Left hindlimb (tissue), 1 donor: ENCODE data around the gene PRTFDC1.
"Not testable (repeated sequence)": the region's sequence is repeated elsewhere in the genome, so short reads cannot be mapped to it uniquely, and the experiment has no call there.

Source experiments
- DNase-seq: peaks from one replicate; pipeline ENCODE4 v3.0.0-alpha.2; 2018

PRTFDC1 gene

DNA sequence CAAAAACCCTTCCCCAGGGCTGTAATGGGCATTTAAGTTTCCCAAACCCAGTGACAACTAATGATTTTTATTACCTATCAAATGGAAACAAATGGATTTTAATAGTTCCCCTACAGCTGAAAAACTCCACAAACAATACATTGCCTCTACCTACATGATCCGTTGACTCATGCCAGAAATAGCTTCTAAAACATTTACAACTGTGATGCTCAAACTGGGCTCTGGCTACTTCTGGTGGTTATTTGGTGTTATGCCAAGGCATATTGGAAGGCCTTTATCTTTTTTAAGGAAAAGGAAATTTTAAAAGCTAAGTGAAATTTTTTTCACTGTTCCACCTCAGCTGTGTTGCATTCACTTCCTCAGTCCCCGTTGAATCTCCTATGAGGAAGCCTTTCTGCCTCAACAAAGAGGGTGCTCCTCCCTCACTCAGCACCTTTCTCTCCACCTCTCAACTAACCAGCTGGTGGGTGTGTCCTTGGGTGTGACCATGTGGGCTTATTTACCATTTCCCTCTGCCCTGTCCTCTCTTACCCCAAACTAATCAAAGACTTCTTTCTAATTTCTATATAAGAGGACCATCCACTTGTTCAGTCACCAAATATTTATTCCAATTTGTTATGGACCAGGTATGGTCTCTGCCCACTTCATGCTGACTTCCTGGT lies 82.9 kb downstream of the PRTFDC1 start:
- DNase-seq, result no peak

DNA sequence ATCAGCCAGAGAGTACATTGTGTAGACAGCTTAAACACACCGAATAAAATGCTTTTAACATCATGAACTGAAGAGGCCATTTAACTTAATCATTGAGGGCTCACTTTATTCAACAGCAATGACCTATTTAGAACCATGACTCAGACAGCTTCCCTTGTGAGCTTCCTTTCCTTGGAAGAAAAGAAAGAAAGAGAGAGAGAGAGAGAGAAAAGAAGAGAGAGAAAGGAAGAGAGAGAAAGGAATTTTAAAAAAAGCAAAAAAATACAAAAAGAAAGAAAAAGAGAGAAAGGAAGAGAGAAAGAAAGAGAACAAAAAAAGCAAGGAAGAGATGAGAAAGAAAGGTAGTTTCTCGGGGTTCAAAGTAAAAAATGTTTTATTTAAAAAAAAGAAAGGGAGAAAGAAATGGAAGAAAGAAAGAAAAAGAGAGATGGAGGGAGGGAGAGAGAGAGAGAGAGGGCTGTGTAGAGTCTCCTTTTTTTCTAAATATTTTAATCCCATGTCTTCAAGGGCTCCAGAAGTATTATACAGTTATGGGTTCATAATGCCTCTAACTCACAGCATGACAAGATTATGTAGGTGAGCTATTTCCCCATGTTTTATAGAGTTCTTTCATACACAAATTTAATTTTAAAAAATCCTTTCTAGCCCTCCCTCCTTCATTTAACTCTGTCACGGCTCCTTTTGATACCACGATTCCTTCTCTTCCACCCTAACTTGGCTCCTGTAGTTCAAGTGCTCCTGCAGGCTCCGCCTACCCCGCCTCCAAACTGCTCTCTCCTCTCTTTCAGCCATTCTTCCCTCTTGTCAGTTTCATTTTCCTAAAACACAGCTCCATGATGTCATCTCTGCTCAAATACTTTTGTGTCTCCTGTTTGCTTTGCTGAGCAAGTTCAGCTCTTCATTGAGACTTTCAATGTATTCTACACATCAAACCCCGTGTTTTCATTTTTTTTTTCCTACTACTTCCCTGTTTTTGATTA lies 85.5 kb downstream of the PRTFDC1 start:
- DNase-seq, result no peak

DNA sequence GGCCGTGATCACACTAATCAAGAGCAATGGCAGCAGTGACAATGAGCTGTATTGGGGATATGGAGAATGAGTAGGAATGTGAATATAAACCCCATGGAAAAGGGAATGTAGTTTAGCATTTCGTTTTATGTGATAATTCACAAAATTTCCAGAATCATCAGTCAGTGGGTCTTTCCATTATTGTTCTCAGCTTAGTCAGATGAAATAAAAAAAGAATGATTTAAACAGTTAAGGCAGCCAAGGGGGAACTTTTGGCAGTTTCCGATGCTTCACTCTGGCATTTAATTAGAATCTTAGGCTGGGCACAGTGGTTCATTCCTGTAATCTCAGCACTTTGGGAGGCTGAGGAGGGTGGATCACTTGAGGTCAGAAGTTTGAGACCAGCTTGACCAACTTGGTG lies 86.6 kb downstream of the PRTFDC1 start:
- DNase-seq, result no peak

DNA sequence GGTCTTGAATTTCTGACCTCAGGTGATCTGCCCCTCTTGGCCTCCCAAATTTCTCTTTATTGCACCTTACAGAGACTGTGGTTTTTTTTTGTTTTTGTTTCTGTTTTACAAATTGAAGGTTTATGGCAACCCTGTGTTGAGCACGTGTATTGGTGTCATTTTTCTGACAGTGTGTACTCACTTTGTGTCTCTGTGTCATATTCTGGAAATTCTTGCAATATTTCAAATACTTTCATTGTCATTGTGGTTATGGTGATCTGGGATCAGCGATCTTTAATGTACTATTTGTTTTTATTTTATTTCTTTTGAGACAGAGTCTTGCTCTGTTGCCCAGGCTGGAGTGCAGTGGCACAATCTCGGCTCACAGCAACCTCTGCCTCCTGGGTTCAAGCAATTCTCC lies 89.8 kb downstream of the PRTFDC1 start:
- DNase-seq, result no peak

DNA sequence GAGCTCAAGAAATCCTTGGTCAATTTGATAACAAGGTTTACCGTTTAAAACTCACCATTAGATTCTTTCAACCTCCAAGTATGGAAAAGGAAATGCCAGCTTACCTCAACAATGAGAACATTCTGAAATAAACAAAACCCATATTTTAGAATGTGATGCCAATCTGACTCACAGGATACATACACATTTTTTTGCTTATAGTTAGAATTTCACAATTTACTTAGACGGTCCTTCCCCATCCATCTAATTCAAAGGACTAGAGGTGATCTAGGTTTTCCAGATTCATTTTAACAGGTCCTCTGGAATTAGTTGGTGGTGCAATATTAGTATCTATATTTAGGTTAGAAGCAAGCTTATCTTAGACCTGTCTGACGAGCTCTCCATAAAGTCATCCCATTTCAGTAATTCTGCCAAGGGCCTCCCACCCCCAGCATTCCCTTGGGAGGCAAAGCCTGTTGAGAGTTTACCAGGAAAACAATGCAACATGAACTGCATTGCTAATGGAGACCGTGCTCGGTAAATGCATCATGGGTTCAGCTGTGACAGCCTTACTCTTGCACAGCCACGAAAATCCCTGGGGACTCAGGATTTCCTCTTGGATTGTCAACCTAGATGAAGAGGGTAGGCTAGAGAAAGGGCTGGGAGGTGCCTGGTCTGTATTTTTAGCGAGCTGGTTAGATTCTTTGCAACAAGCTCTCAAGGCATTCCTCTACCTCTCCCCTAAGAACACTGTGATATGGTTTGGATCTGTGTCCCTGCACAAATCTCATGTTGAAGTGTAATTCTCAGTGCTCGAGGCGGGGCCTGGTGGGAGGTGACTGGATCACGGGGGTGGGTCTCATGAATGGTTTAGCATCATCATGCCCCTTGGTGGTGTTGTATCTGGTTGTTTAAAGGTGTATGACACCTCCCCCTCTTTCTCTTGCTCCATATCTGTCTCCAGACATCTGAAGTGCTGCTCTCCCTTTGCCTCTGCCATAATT lies 93.8 kb downstream of the PRTFDC1 start:
- no peak for DNase-seq

DNA sequence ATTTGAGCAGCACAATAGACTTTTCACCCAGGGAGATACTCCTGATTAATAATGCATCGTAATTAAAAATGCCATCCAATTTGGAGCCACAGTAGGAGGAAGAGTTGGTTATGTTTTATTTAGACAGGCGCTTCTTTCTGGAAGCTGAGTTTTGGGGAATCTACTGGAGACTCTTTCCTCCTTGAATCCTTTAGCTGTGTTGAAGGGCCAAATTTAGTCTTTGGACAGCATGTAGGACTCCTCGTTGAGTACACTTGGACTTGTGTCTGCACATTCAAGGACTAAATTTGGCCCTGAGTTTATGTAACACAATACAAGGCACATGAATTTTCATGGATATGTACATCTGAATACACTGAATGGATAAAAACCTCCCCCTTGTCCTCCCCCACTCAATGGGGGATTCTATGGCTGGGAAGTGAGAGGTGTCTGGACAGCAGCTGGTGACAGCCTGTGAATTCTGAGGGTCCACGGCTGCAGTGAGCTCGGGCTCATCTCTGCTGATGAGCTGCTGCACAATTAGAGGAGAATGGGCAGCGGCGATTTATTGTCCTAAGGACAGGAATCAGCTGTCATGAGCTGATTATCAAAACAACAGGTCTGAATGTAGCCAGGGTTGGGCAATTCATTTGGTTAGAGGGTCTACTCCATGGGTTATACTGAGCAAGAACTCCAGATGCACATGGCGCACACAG lies 95.2 kb downstream of the PRTFDC1 start:
- DNase-seq, result no peak

DNA sequence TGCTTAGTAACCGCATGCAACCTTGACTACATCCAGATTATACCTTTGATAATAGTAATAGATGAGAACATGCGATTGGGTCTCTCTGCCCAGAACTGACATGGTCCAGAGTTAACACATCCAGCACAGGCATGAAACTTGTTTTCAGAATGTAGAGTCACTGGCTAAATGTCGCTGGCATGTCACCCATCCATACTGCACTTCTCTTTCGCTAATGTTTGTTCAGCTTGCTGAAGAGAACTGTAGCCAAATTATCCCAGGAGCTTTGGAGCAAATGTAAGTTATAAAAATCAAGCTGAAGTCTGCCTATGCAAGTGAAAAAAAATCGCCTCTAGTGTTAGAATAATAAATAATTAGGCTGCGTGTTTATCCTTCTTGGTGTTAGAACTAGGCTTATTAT lies 98.2 kb downstream of the PRTFDC1 start:
- DNase-seq, result no peak

DNA sequence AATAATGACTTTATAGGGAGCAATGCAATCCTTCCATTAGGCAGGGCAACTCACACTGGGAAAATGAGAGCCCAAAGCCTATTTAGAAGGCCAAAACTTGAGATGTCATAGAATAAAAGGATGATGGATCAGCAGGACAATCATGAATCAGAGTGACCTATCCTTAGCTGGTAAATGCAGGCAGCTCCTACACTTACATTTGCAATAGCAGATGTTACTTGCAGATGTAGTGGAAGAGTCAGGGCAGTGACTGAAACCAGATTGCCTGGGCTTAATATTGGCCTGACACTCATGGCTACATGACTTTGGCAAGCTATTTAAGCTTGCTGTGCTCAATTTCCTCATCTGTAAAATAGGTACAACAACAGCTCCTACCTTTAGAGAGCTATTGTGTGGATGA lies 98.7 kb downstream of the PRTFDC1 start:
- no peak for DNase-seq

DNA sequence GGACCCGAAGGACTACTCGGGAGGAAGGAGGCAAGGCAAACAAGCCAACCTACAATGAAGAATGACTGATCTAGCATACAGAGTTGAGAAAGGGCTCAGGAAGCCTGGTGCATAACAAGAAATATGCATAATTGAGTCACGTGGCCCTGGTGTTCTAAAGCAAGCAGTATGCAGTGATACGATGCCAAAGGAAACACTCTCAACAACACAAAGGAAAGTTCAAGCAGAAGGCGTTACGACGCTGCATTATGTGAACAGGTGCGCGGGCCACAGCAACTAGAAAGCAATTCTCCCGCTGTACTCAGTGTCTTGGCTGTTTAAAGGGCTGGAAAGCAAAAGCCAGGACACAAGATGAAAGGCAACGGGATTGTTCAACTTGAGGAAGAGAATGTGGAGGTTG lies 100.8 kb downstream of the PRTFDC1 start:
- DNase-seq, result no peak

DNA sequence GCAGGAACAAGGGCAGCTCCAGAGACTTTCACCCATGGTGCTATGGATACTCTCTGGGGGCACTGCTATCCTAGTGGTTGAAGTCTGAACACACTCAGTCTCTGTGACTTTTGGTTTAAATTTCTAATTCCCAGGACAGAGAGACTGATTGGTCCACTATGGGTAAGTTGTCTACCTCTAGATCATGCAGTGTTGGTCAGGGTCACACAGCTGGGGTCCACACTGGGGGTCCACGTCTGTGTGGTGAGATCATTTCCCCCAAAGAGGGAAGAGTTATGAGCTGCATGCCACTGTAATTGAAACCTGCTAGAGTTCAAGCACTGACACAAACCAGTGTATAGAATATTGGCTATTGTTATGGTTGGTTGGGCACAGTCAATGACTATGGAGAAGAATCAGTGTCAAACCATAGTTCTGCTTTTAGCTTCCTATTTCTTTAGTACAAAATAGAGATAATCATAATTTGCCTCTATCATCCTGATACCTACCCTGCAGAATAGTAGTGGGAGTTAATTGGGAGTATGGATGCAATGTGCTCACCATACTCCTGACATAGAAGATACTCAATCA lies 101.6 kb downstream of the PRTFDC1 start:
- no peak for DNase-seq

DNA sequence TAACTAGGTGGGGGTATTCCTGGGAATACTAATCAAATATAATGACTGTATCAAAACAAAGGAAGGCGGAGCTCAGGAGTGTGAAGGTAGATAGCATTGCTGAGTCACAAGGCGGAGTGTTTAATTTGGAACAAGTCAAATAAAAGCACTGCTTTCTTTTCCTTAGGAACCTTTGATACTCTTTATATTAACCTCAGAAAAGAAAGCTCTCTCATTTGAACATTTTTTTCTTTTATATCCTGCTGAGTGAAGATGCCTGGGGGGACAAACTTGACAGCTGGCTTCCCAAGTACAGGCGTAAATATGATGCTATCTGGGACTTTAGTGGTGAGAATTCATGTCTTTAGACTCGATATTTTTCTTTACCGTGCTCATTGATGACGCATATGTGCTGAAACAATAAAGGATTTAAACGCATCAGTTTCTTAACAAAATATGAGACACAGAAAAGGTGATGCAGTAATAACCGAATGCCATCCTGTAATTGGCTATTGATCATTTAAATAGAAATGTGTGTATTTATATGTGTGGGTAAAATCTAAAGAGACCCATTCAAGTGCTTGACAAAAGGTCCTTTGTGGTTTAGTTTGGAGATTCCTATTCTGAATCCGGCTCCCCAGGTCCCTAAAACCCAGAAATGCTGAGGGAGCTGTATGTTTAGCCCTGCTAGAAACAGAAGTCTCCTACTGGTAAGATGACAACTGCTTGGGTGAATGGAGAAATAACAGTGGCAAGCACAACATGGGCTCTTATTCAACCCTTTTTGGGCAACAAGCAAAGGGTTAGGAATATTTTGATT lies 102.7 kb downstream of the PRTFDC1 start:
- no peak for DNase-seq

DNA sequence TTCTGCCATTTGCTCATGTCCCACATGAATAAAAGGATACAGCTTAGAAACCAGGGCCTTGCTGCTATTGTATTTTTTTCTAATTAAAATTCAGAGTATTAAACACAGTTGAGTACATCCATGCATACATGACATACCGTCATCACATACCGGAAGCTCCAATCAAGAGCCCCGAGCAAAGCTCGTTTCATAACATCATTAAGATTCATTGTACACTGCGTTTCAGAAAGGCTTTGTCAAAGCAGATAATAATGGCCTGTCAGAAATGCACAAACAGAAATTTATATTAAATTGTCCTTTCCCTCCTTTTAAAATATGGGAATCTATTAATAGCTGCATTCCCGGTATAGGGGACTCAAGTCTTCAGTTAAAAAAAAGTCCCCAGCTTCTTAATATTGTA lies 103.4 kb downstream of the PRTFDC1 start:
- no peak for DNase-seq

DNA sequence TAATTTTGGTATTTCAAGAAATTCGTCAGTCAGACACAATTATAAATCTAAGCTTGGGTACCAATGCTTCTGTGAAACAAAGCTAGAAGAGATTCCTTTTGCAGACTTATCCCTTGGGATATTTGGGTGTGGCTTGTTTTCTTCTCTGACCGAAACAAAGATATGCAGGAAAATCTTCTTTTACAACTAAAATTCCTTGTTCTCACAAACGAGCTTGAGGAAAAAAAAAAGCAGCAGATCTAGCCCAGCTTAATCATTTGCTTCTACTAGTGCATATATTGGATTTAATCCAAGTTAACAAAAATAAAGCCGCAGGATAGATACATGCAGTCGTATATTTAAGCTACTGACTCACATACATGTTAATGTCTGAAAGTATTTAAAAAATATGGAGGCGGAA lies 104.2 kb downstream of the PRTFDC1 start:
- DNase-seq, result no peak

DNA sequence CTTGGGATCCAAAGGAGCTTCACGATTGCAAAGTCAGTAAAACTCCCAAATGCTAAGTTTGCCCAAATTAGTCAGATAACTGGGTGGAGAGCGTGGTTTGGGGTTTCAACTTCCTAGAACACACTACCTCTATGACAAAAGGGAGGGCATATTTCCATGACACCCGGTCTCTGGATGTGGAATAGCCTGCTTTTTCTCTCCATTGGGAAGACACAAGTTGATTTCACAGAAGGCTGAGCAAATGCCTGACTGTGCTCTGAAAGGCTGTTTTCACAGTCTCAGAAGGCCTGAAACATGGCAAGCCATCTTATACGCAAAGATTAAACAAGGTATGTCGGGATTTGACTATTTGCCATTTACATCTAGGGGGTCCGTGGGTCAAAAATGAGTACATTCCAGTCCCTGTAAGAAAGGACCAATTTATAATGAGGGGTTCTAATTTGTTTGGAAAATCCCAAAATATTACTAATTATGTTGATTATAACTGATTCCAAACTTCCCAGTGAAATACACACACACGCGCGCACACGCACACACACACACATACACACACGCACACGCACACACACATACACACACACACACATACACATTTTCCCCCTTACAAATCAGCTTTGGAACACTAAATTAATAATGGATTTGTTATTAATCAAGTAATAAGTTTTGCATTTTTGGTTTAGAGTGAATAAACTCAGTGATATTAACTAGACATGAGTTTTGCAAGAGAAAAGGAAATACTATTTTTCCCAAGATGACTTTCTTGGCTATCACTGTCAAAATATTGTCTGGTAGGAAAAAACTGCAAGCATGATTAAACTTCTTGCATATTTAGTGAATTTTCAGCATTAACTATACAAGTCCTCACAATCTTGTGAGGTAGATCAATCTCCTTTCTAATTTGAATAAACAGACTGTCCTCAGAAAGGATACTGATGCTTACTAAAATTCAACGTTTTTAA lies 105.0 kb downstream of the PRTFDC1 start:
- no peak for DNase-seq

DNA sequence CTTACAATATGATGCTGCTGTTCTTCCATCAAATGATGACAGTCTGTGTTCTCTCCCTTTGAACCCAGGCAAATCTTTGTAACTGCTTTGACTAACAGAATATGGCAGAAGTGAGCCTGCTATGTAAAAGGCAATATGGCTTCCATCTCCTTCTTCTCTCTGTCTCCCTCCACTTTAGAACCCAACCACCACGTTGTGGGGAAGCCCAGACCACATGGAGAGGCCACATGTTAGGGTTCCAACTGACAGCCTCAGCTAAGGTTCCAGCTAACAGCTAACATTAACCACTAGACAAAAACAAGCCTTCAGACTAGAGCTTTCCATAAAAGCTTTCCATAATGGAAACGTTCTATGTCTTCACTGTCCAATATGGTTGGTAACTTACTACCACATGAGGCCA lies 107.7 kb downstream of the PRTFDC1 start:
- no peak for DNase-seq

DNA sequence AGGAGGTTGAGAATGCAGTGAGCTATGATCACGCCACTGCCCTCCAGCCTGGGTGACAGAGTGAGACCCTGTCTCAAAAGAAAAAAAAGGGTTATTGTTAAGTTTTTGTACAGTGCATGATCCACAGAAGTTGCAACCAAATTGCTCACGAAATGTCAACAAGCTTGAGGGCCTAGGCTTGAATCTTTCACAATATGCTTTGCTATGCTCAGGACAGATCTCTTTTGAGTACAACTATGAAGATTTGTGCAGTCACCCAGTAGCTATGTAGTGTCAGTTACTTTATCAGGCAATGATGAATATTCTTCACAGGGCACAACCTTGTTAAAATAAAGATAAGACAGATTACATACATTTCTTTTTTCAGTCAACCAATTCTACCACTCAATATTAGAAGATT lies 109.2 kb downstream of the PRTFDC1 start:
- DNase-seq, result no peak

DNA sequence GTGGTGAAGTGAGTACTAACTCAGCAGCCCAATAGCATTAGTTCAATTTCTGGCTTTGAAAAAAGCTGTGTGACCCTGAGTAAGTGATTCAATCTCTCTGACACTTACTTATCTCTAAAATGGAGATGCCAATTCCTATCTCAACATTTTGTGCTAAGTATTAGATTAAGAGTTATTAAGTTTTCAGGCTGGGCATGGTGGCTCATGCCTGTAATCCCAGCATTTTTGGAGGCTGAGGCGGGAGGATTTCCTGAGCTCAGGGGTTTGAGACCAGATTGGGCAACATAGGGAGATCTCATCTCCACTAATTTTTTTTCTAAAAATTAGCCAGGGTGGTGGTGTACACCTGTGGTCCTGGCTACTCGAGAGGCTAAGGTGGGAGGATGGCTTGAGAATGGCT lies 109.5 kb downstream of the PRTFDC1 start:
- DNase-seq, result no peak

DNA sequence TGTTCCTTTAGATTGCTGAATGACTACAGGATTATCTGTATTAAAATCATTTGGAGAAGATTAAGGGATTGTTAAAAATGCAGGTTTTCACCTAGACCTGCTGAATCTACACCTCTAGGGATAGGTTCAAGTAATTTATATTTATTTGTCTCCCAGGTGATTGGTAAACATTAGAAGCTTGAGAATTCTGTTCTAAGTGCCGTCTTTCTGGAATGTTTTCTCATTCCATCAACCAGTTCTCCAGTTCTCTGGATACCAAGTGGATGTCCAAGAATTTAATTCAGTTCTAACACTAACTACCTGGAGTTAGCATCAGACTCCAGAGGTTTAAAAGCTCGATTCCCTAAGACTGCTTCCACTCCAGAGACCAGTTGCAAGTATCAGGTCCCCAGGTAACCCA lies 110.9 kb downstream of the PRTFDC1 start:
- DNase-seq, result no peak

DNA sequence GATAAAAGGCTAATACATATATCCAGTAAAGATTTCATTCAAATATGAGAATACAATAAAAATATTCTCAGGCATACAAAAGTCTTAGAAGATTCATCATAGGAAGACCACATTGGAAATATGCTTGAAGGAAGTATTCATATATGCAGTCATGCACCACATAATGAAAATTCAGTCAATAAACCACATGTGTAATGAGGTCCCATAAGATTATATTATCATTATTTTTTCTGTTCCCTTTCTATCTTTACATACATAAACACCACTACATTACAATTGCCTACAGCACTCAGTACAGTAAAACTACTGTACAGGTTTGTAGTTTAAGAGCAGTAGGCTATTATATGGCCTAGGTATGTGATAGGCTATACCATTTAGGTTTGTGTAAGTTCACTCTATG lies 111.6 kb downstream of the PRTFDC1 start:
- no peak for DNase-seq

DNA sequence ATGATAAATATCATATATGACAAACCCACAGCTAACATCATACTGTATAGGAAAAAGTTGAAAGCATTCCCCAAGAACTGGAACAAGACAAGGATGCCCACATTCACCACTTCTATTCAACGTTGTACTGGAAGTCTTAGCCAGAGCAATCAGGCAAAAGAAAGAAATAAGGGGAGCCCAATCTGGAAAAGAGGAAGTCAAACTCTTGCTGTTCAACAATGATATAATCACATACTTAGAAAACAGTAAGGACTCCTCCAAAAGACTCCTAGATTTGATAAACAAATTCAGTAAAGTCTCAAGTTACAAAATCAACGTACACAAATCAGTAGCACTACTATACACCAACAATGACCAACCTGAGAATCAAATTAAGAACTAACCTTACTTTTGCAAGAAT lies 114.6 kb downstream of the PRTFDC1 start:
- DNase-seq, result not testable (repeated sequence)
